Adrenal gland (tissue), 5 donors: ENCODE results near the gene KLK11.

Source experiments
- CTCF ChIP-seq, 6 experiments: fragments of 450-650 bp in 4 of 6; fragments of 200-600 bp in 2 of 6; sonication (generic) in 1 of 6; IDR thresholded peaks; 1 replicate in 5 of 6; 2 replicates in 1 of 6; pipeline versions ENCODE4 v1.5.1 to v1.8.0; 2016 to 2021; ENCODE audit warnings: antibody characterized with exemption in 6 of 6, mild to moderate bottlenecking in 2 of 6, moderate library complexity in 1 of 6
- POLR2A ChIP-seq, 2 donors: fragments of 450-650 bp; IDR thresholded peaks; one replicate each; pipeline ENCODE4 v1.6.1; 2017; ENCODE audit warnings: antibody characterized with exemption in 2 of 2, mild to moderate bottlenecking in 2 of 2, moderate library complexity in 1 of 2
- donor health status: DM: no; HTN: no; CAD: no.

DNA sequence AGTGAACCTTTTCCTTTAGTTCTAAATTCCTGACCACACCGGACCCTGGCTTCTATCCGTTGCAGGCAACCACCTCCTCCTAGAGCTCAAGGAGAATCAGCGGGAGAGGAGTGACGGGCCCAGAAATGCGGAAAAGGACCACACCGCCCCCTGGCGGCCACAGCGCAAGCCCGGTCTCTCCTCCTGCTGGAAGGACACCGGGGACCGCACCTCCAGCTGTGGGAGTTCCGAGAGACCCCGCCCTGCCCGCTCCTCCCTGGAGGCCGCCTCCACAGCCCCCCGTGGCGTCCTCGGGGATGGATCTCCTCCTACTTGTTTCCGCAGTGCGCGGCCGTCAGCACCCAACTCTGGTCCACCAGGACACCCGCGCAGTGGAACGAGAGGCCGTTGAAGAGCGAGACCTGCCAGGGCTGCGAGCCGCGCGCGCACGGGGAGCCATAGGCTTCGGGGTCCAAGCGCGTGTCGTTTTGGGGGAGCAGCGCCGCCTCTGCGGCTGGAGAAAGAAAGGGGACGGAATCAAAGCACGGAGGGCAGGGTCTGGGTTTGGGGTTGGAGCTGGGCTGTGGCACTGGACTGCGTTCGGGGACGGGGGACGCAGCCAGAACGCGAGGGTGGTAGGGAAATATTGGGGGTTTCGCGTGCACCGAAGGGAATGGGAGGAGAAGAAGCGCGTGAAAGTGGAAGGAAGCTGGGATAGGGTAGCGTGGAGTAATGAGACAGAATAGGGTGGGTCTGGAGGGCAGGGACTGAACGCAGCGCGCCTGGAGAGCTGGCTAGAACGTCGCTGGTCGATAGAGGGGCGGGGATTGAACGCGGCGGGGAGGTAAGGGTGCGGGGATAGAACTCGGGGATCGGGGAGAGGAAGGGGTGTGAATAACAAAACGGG is 9.4 kb downstream of the KLK11 start:
- TF ChIP-seq CTCF (IDR thresholded peaks at IDR 0.05) (peak in 4 of 6 experiments; percentile 28 to 70 (median 52)), POLR2A (IDR thresholded peaks at IDR 0.05) (no peak)
